IMR-90 (cell line): ENCODE measurements around the gene TMBIM1.

Source experiments
- BHLHE40 ChIP-seq: fragments of 150-350 bp; IDR thresholded peaks from 2 replicates; pipeline ENCODE4 v1.6.1; 2016; ENCODE audit warnings: mild to moderate bottlenecking, low read depth, low read length
- CEBPB ChIP-seq: IDR thresholded peaks from 2 replicates; pipeline ENCODE4 v1.6.1; 2012; ENCODE audit warnings: low read depth, low read length, improper control_type of control experiment
- CTCF ChIP-seq: conservative IDR thresholded peaks from 2 replicates; pipeline ENCODE4 v1.5.1; 2012; ENCODE audit warnings: mild to moderate bottlenecking, low read depth, low read length, improper control_type of control experiment
- ELK1 ChIP-seq: fragments of 150-350 bp; IDR thresholded peaks from 2 replicates; pipeline ENCODE4 v1.6.1; 2016; ENCODE audit warnings: low read depth, mild to moderate bottlenecking, low read length, moderate library complexity, borderline replicate concordance
- FOS ChIP-seq: fragments of 150-350 bp; IDR thresholded peaks from 2 replicates; pipeline ENCODE4 v1.6.1; 2016; ENCODE audit warnings: low read depth, low read length
- MAFK ChIP-seq: IDR thresholded peaks from 2 replicates; pipeline ENCODE4 v1.6.1; 2012; ENCODE audit warnings: low read depth, low read length, improper control_type of control experiment
- MXI1 ChIP-seq: IDR thresholded peaks from 2 replicates; pipeline ENCODE4 v1.6.1; 2012; ENCODE audit warnings: low read depth, mild to moderate bottlenecking, low read length, moderate library complexity, borderline replicate concordance
- NFE2L2 ChIP-seq: fragments of 150-350 bp; IDR thresholded peaks from 2 replicates; pipeline ENCODE4 v1.6.1; 2016; ENCODE audit warnings: low read depth, mild to moderate bottlenecking, low read length
- POLR2A ChIP-seq: IDR thresholded peaks from 2 replicates; pipeline ENCODE4 v1.6.1; 2012; ENCODE audit warnings: mild to moderate bottlenecking, low read depth, low read length
- RAD21 ChIP-seq: IDR thresholded peaks from 2 replicates; pipeline ENCODE4 v1.6.1; 2012; ENCODE audit warnings: low read length, improper control_type of control experiment
- RCOR1 ChIP-seq: IDR thresholded peaks from 2 replicates; pipeline ENCODE4 v1.6.1; 2012; ENCODE audit warnings: mild to moderate bottlenecking, low read length, improper control_type of control experiment; ENCODE audit not compliant: insufficient replicate concordance
- RFX5 ChIP-seq: IDR thresholded peaks from 2 replicates; pipeline ENCODE4 v1.8.0; 2012; ENCODE audit warnings: low read depth, mild to moderate bottlenecking, low read length, moderate library complexity
- SMC3 ChIP-seq: fragments of 150-350 bp; IDR thresholded peaks from 2 replicates; pipeline ENCODE4 v1.6.1; 2016; ENCODE audit warnings: low read depth, mild to moderate bottlenecking, antibody characterized with exemption, low read length, moderate library complexity
- USF2 ChIP-seq: fragments of 150-350 bp; IDR thresholded peaks from 2 replicates; pipeline ENCODE4 v1.6.1; 2017; ENCODE audit warnings: mild to moderate bottlenecking, antibody characterized with exemption, low read length, low read depth

- TF ChIP-seq CTCF (no peak), SMC3 (no peak), RFX5 (no peak), MAFK (no peak), POLR2A (no peak), ELK1 (no peak), MXI1 (peak; percentile 89), RAD21 (no peak), BHLHE40 (peak; percentile 65), FOS (no peak), NFE2L2 (no peak), CEBPB (no peak), USF2 (no peak), RCOR1 (no peak)
Observed at GRCh38 chr2:218322768-218323525, 30.6 kb upstream of the TMBIM1 start.
